ENCODE results near the gene SGMS1. TPM values are rescaled to one million over a fixed set of nuclear protein-coding genes. Genes with fewer than 3 reads are reported as not detected.

SGMS1 gene
- total RNA-seq, 1 donor from 2014 or later, result 27.5 TPM

DNA sequence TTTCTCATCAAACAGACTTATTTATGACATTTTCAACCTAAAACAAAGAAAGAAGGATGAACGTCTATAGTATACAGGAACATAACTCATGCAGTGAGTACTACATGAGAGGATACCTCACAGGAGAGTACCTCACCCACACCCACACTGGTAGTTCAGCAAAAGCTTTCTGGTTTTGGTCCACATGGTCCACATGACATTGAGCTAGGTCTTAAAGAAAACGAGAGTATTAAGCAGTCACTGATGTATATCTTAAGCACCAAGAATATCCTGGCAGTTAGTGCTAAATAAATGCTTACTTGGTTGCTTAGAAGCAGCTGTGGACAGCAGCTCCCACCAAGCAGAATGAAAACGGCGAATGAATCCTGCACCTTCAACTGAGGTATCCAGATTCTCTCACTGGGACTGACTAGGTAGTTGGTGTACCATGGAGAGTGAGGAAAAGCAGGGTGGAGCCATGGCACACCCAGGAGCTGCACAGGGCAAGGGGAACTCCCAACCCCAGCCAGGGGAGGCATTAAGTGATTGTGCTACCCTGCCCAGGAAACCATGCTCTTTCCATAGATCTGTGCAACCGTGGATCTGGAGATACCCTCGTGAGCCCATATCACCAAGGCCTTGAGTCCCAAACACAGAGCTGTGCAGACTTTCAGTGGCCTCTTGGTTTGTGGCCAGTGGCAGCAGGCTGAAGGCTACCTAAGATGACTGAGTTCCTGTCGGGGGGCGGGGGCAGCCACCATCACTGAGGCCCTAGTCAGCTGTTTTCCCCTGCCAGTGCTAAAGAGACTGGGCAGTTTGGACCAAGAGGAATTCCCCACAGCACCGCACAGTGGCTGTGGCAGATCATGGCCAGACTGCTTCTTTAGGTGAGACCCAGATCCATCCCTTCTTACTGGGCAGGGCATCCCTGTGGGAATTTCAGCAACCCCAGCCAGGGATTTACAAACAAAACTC is 143.4 kb downstream of the SGMS1 start:
- POLR2A ChIA-PET, result no interaction called here
- intact Hi-C loops (cut with micrococcal nuclease), result loop anchor here (2.0 kb wide), 1 partner anchor 14 kb away; no protein-coding TSS in a partner anchor
- no peak overlapping the region for H3K27ac Mint-ChIP-seq
- peaks cover 72% of the 10 kb centered on the region for H3K36me3 Mint-ChIP-seq (ENCODE audit: low read depth)
- peaks cover 17% of the 10 kb centered on the region for H3K9me3 Mint-ChIP-seq
- TF ChIP-seq CTCF (IDR thresholded peaks at IDR 0.05), result no peak
- no peak for ATAC-seq (ENCODE audit: low read depth)
- DNase-seq, result no peak
- CTCF ChIA-PET, result no interaction called here
- H3K4me3 Mint-ChIP-seq, result no peak overlapping the region
- no peaks in the 10 kb centered on the region for H3K27me3 Mint-ChIP-seq
- peaks cover 7% of the 10 kb centered on the region for H3K4me1 Mint-ChIP-seq

DNA sequence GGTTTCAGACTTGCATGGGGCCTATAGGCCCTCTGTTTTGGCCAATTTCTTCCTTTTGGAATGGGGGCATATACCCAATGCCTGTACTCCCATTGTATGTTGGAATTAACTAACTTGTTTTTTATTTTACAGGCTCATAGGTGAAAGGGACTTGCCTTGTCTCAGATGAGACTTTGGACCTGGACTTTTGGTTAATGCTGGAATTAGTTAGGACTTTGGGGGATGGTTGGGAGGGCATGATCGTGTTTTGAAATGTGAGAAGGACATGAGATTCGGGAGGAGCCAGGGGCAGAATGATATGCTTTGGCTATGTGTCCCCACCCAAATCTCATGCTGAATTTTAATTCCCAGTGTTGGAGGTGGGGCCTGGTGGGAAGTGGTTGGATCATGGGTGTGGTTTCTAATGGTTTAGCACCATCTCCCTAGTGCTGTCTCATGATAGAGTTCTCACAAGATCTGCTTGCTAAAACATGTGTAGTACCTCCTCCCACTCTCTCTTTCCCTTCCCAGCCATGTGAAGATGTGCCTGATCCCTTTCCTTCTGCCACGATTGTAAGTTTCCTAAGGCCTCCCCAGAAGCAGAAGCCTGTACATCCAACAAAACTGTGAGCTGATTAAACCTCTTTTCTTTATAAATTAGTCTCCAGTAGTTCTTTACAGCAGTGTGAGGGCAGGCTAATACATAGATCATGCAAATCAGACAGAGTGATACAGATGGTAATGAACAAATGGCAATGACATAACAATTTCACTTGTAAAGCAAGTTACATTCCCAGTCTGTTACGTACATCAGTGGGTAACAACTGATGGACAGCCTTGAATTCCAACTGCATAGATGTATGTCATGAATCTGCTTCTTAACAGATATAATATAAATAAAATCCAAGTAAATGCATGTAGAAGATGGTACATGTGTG is 146.2 kb downstream of the SGMS1 start:
- no peak overlapping the region for H3K4me3 Mint-ChIP-seq
- no peaks in the 10 kb centered on the region for H3K27me3 Mint-ChIP-seq
- ChIA-PET POLR2A (no interaction called here), CTCF (no interaction called here)
- no peak for DNase-seq
- peaks cover 7% of the 10 kb centered on the region for H3K9me3 Mint-ChIP-seq
- H3K27ac Mint-ChIP-seq, result no peak overlapping the region
- peaks cover 57% of the 10 kb centered on the region for H3K36me3 Mint-ChIP-seq (ENCODE audit: low read depth)
- no peak for ATAC-seq (ENCODE audit: low read depth)
- H3K4me1 Mint-ChIP-seq, result no peaks in the 10 kb centered on the region
- no peak for TF ChIP-seq CTCF (IDR thresholded peaks at IDR 0.05)
- intact Hi-C loops (cut with micrococcal nuclease), result no loop called here

- Mint-ChIP-seq H3K4me1 (peaks cover 24% of the 10 kb centered on the region), H3K9me3 (peaks cover 7% of the 10 kb centered on the region), H3K27me3 (no peaks in the 10 kb centered on the region), H3K4me3 (no peak overlapping the region), H3K27ac (no peak overlapping the region), H3K36me3 (ENCODE audit: low read depth) (peaks cover 33% of the 10 kb centered on the region)
- ChIA-PET POLR2A (no interaction called here), CTCF (interaction anchor here (0.8 kb wide), 1 partner anchor 17 kb away, joined by 3 read pairs; no protein-coding TSS in a partner anchor)
- intact Hi-C loops (cut with micrococcal nuclease), result loop anchor here (5.0 kb wide), 1 partner anchor 34 kb away; no protein-coding TSS in a partner anchor
- ATAC-seq (ENCODE audit: low read depth), result no peak
- DNase-seq, result no peak
- TF ChIP-seq CTCF (IDR thresholded peaks at IDR 0.05), result no peak
Measured at GRCh38 chr10:50473756-50474155, 150.0 kb downstream of the SGMS1 start.

GRCh38 chr10:50472914-50473313 is 150.8 kb downstream of the SGMS1 start:
- TF ChIP-seq CTCF (IDR thresholded peaks at IDR 0.05), result no peak
- Mint-ChIP-seq H3K36me3 (ENCODE audit: low read depth) (peaks cover 29% of the 10 kb centered on the region), H3K9me3 (peaks cover 7% of the 10 kb centered on the region), H3K4me1 (peaks cover 32% of the 10 kb centered on the region), H3K4me3 (no peak overlapping the region), H3K27me3 (no peaks in the 10 kb centered on the region), H3K27ac (no peak overlapping the region)
- ChIA-PET CTCF (no interaction called here), POLR2A (no interaction called here)
- DNase-seq, result no peak
- intact Hi-C loops (cut with micrococcal nuclease), result loop anchor here (5.0 kb wide), 1 partner anchor 34 kb away; no protein-coding TSS in a partner anchor
- no peak for ATAC-seq (ENCODE audit: low read depth)

All from activated B cell treated with CpG ODN at 0.5 μM for 24 hours (primary cell).